H1 (cell line): ENCODE data around the gene IFNL4. TPM values are rescaled to one million over a fixed set of nuclear protein-coding genes. Genes with fewer than 3 reads are reported as not detected.

Source experiments
- CTCF ChIA-PET: fragments of 300-600 bp; sonication (Branson Sonifier 250); formaldehyde crosslinking; loops from one replicate; lab custom pipeline; 2021; ENCODE audit not compliant: partially characterized antibody; lab: Charles Lee
- POLR2A ChIA-PET: fragments of 300-600 bp; sonication (Branson Sonifier 250); formaldehyde crosslinking; loops from one replicate; lab custom pipeline; 2021; ENCODE audit warnings: inconsistent platforms; ENCODE audit not compliant: partially characterized antibody; lab: Charles Lee
- DNase-seq, 2 experiments: peaks; one replicate each; pipeline versions ENCODE4 v3.0.0 to v3.0.0-alpha.2; 2010 to 2022; ENCODE audit warnings: low spot score in 2 of 2, low read depth in 1 of 2, mixed read lengths in 1 of 2
- FAIRE-seq: peaks from 2 replicates; lab custom pipeline; 2011; peaks lifted over from hg19 to GRCh38; lab: Jason Lieb, UNC
- H2AFZ ChIP-seq: 2 replicates; pipeline ENCODE4 v1.8.1; 2012; ENCODE audit warnings: low read length, inconsistent platforms
- H2AK5ac ChIP-seq: 2 replicates; pipeline ENCODE4 v1.6.1; 2013; ENCODE audit warnings: low read depth, low read length
- H2BK120ac ChIP-seq: replicated peaks from 2 replicates; pipeline ENCODE3; 2013; ENCODE audit warnings: low read depth, low read length, inconsistent platforms
- H2BK12ac ChIP-seq: 2 replicates; pipeline ENCODE4 v1.6.1; 2013; ENCODE audit warnings: low read depth, low read length
- H2BK15ac ChIP-seq: 2 replicates; pipeline ENCODE4 v1.6.1; 2013; ENCODE audit warnings: low read length
- H2BK20ac ChIP-seq: 2 replicates; pipeline ENCODE4 v1.6.1; 2013; ENCODE audit warnings: low read length
- H2BK5ac ChIP-seq: 2 replicates; pipeline ENCODE4 v1.6.1; 2013; ENCODE audit warnings: low read depth, low read length
- H3K14ac ChIP-seq: 2 replicates; pipeline ENCODE4 v1.6.1; 2013; ENCODE audit warnings: inconsistent platforms; ENCODE audit not compliant: insufficient read length
- H3K18ac ChIP-seq: 2 replicates; pipeline ENCODE4 v1.6.1; 2013; ENCODE audit warnings: low read length; ENCODE audit errors: extremely low read depth
- H3K23ac ChIP-seq: 2 replicates; pipeline ENCODE4 v1.6.1; 2013; ENCODE audit warnings: inconsistent platforms; ENCODE audit not compliant: insufficient read length
- H3K23me2 ChIP-seq: 2 replicates; pipeline ENCODE4 v1.6.1; 2013; ENCODE audit warnings: low read depth, low read length
- H3K27ac ChIP-seq: 2 replicates; pipeline ENCODE4 v1.6.1; 2011; ENCODE audit warnings: low read depth, low read length, inconsistent platforms
- H3K27me3 ChIP-seq, 4 experiments: replicated peaks in 1 of 4; 1 replicate in 1 of 4; 2 replicates in 3 of 4; pipeline versions ENCODE4 v1.6.1 to v1.8.1; 2011 to 2013; ENCODE audit warnings: low read length in 3 of 4, mild to moderate bottlenecking in 3 of 4, inconsistent platforms in 2 of 4, mixed read lengths in 2 of 4, moderate library complexity in 1 of 4; ENCODE audit not compliant: control insufficient read depth in 3 of 4, insufficient read depth in 3 of 4; ENCODE audit errors: extremely low read depth in 1 of 4
- H3K36me3 ChIP-seq, 4 experiments: 2 replicates each; pipeline versions ENCODE4 v1.6.1 to v1.8.1; 2011 to 2013; ENCODE audit warnings: mild to moderate bottlenecking in 4 of 4, low read length in 3 of 4, moderate library complexity in 2 of 4, control low read depth in 1 of 4, inconsistent platforms in 1 of 4; ENCODE audit not compliant: insufficient read depth in 4 of 4, control insufficient read depth in 2 of 4
- H3K4ac ChIP-seq: replicated peaks from 2 replicates; pipeline ENCODE3; 2013; ENCODE audit warnings: low read length, low read depth, mixed read lengths, inconsistent platforms; ENCODE audit not compliant: insufficient read length
- H3K4me1 ChIP-seq, 4 experiments: replicated peaks in 1 of 4; 1 replicate in 1 of 4; 2 replicates in 3 of 4; pipeline versions ENCODE4 v1.6.1 to v1.8.1; 2011 to 2013; ENCODE audit warnings: low read length in 3 of 4, inconsistent platforms in 2 of 4, mixed read lengths in 1 of 4; ENCODE audit not compliant: insufficient read depth in 4 of 4, control insufficient read depth in 3 of 4
- H3K4me2 ChIP-seq, 2 experiments: 2 replicates each; pipeline versions ENCODE4 v1.6.1 to v1.8.1; 2011 to 2013; ENCODE audit warnings: low read depth in 2 of 2, low read length in 2 of 2, control low read depth in 1 of 2, inconsistent platforms in 1 of 2, mild to moderate bottlenecking in 1 of 2; ENCODE audit not compliant: insufficient read depth in 1 of 2
- H3K4me3 ChIP-seq, 4 experiments: fragments of 200-600, 300-600 bp in 1 of 4; sonication (generic), shearing (Covaris generic), sonication (Bioruptor Twin) in 1 of 4; 2 replicates each; pipeline versions ENCODE4 v1.5.1 to v1.8.1; 2011 to 2016; ENCODE audit warnings: low read length in 4 of 4, low read depth in 3 of 4, control low read depth in 2 of 4, inconsistent platforms in 2 of 4, mild to moderate bottlenecking in 2 of 4, mixed read lengths in 1 of 4, moderate library complexity in 1 of 4; ENCODE audit not compliant: insufficient read depth in 2 of 4; ENCODE audit errors: extremely low read depth in 1 of 4
- H3K56ac ChIP-seq: replicated peaks from 2 replicates; pipeline ENCODE3; 2013; ENCODE audit warnings: low read depth, mild to moderate bottlenecking, mixed read lengths, low read length, inconsistent platforms; ENCODE audit not compliant: insufficient read length
- H3K79me1 ChIP-seq: 2 replicates; pipeline ENCODE4 v1.6.1; 2013; ENCODE audit warnings: low read depth, low read length, control low read depth
- H3K79me2 ChIP-seq, 2 experiments: 2 replicates each; pipeline versions ENCODE4 v1.6.1 to v1.8.1; 2012 to 2013; ENCODE audit warnings: low read length in 2 of 2, mild to moderate bottlenecking in 2 of 2, inconsistent platforms in 1 of 2; ENCODE audit not compliant: insufficient read depth in 2 of 2, control insufficient read depth in 1 of 2
- H3K9ac ChIP-seq, 4 experiments: replicated peaks in 1 of 4; 1 replicate in 1 of 4; 2 replicates in 3 of 4; pipeline versions ENCODE4 v1.6.1 to v1.8.1; 2011 to 2013; ENCODE audit warnings: low read depth in 3 of 4, low read length in 3 of 4, control low read depth in 2 of 4, mild to moderate bottlenecking in 2 of 4, moderate library complexity in 2 of 4, inconsistent platforms in 1 of 4; ENCODE audit errors: extremely low read depth in 1 of 4
- H3K9me3 ChIP-seq, 2 experiments: 2 replicates each; pipeline versions ENCODE4 v1.6.1 to v1.8.1; 2012 to 2013; ENCODE audit warnings: mild to moderate bottlenecking in 2 of 2, moderate library complexity in 2 of 2, control low read depth in 1 of 2, inconsistent platforms in 1 of 2, low read depth in 1 of 2, low read length in 1 of 2, mixed read lengths in 1 of 2; ENCODE audit not compliant: insufficient read depth in 2 of 2
- H4K20me1 ChIP-seq, 2 experiments: replicated peaks in 1 of 2; 2 replicates each; pipeline versions ENCODE3 to v1.8.1; 2011 to 2013; ENCODE audit warnings: inconsistent platforms in 2 of 2, low read length in 2 of 2, mild to moderate bottlenecking in 1 of 2; ENCODE audit not compliant: insufficient read depth in 2 of 2, control insufficient read depth in 1 of 2
- H4K5ac ChIP-seq: 2 replicates; pipeline ENCODE4 v1.6.1; 2013; ENCODE audit warnings: low read length, low read depth, mixed read lengths, inconsistent platforms; ENCODE audit not compliant: insufficient read length
- H4K8ac ChIP-seq: 2 replicates; pipeline ENCODE4 v1.8.0; 2013; ENCODE audit warnings: mild to moderate bottlenecking, moderate library complexity, low read length, inconsistent platforms; ENCODE audit not compliant: insufficient read depth; ENCODE audit errors: extremely low read depth
- H4K91ac ChIP-seq: replicated peaks from 2 replicates; pipeline ENCODE3; 2013; ENCODE audit warnings: low read length, mixed read lengths, inconsistent platforms; ENCODE audit not compliant: insufficient read length
- POLR2A ChIP-seq, 2 experiments: IDR thresholded peaks; 1 replicate in 1 of 2; 2 replicates in 1 of 2; pipeline ENCODE4 v1.6.1; 2011; ENCODE audit warnings: low read depth in 2 of 2, low read length in 2 of 2, mild to moderate bottlenecking in 2 of 2; ENCODE audit errors: control extremely low read depth in 1 of 2
- WGBS, 2 experiments: shearing (Covaris generic) in 1 of 2; methylation state at CpG; one replicate each; pipeline versions ENCODE4 v1.1.6 to v1.1.7; 2013 to 2015; ENCODE audit warnings: low lambda C conversion rate in 2 of 2, mixed read lengths in 2 of 2, inconsistent platforms in 1 of 2, low coverage in 1 of 2, missing lambda C conversion rate in 1 of 2; ENCODE audit not compliant: insufficient replicate concordance in 2 of 2, insufficient coverage in 1 of 2, insufficient read length in 1 of 2; ENCODE audit errors: extremely low coverage in 1 of 2, missing lambda C conversion rate in 1 of 2; 5-methylcytosine and 5-hydroxymethylcytosine counted together
- polyA plus RNA-seq, 7 experiments: library from polyadenylated mRNA; depleted of rRNA in 3 of 7; stranded (reverse) in 5 of 7; unstranded in 2 of 7; fragments of >200 nt in 5 of 7; fragments of 200-250 nt in 2 of 7; gene quantifications; 1 replicate in 5 of 7; 2 replicates in 1 of 7; 4 replicates in 1 of 7; pipeline versions ENCODE4 v1.2.1 to v1.2.3, GENCODE V29; 2011 to 2013; ENCODE audit warnings: missing spikeins in 2 of 7, mixed read lengths in 2 of 7
- total RNA-seq: library from RNA; stranded (reverse); fragmentation: NEBNext Ultra II Directional; extraction: Animal tissue kit (Norgen Biotek cat#: 25700); gene quantifications from 2 replicates; pipeline ENCODE4 v1.2.1, GENCODE V29; 2021

Gene IFNL4
- total and polyA plus RNA-seq, 2 of the 8 experiments (the other 6 are each of a cell fraction or from before 2014, with no cell fraction given), result not detected

DNA sequence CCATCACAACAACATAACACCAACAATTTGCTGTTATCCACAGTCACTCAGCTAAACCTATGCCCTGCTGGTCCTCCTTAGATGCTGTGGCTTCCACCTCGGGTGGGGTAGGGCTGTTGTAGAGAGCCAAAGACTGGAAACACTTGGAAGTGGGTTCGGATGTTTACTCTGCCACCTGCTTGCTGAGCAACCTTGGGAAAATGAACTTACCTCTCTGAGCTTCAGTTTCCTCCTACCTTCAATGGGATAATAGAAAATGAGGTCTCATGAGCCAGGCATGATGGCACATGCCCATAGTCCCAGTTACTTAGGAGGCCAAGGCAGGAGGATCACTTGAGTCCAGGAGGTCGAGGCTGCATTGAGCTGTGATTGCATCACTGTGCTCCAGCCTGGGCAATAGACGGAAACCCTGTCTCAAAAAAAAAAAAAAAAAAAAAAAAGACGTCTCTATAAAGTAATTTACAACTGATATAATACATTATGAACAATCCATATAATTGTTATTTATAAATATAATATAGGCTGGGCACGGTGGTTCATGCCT, 41.3 kb downstream of the IFNL4 start:
- Histone ChIP-seq H2BK12ac (no peak overlapping the region), H2AK5ac (no peak overlapping the region), H3K27ac (no peak overlapping the region), H3K4me3 (no peak overlapping the region), H3K9ac (no peak overlapping the region), H3K4me2 (no peak overlapping the region), H3K14ac (no peak overlapping the region), H3K23ac (no peak overlapping the region), H4K20me1 (no peaks in the 10 kb centered on the region), H4K8ac (no peak overlapping the region), H2BK20ac (no peak overlapping the region), H3K36me3 (no peaks in the 10 kb centered on the region), H3K56ac (no peak overlapping the region), H3K4ac (no peak overlapping the region), H4K5ac (no peak overlapping the region), H2BK5ac (no peak overlapping the region), H3K27me3 (peaks cover 4 to 23% (median 12%) of the 10 kb centered on the region in 4 experiments; a peak in 6 of 7 replicates), H3K79me2 (no peaks in the 10 kb centered on the region), H3K18ac (no peak overlapping the region), H3K9me3 (no peaks in the 10 kb centered on the region), H3K23me2 (no peaks in the 10 kb centered on the region), H3K4me1 (peaks cover 0 to 5% (median under 1%) of the 10 kb centered on the region in 4 experiments; a peak in 3 of 7 replicates), H2AFZ (no peak overlapping the region), H3K79me1 (no peaks in the 10 kb centered on the region), H2BK15ac (no peak overlapping the region), H4K91ac (no peak overlapping the region), H2BK120ac (no peak overlapping the region)
- ChIA-PET CTCF (interaction anchor here (0.8 to 1.0 kb wide), 2 partner anchors 30 to 97 kb away, joined by 3 to 4 read pairs; no protein-coding TSS in a partner anchor), POLR2A (interaction anchor here (1.2 kb wide), 1 partner anchor 184 kb away, joined by 4 read pairs; the partner anchor contains the start of genes MED29 and PAF1)
- no peak for FAIRE-seq
- no peak for DNase-seq
- WGBS, 2 experiments, result 85% methylated on average over 5 of the region's 6 CpGs; no CpG with 5 or more reads in 1 of the 2 experiments
- no peak for TF ChIP-seq POLR2A (IDR thresholded peaks at IDR 0.05; ENCODE audit: control extremely low read depth in 1 of 2, low read depth in 2 of 2, low read length in 2 of 2)
